H9 (cell line): ENCODE data around the gene ELAVL1. TPM values are rescaled to one million over a fixed set of nuclear protein-coding genes. Genes with fewer than 3 reads are reported as not detected.

Source experiments
- DNase-seq: peaks from one replicate; pipeline ENCODE4 v3.0.0-alpha.2; 2017
- H2AFZ ChIP-seq: one replicate; pipeline ENCODE4 v1.6.1; 2013; ENCODE audit warnings: mild to moderate bottlenecking, low read length, control low read depth, moderate library complexity
- H2AK5ac ChIP-seq: 2 replicates; pipeline ENCODE4 v1.6.1; 2013; ENCODE audit warnings: low read length, control low read depth, mixed read lengths; ENCODE audit not compliant: insufficient read length
- H2BK120ac ChIP-seq: one replicate; pipeline ENCODE4 v1.6.1; 2013; ENCODE audit warnings: low read depth, mild to moderate bottlenecking, low read length, control low read depth, inconsistent platforms; ENCODE audit not compliant: poor library complexity, severe bottlenecking
- H2BK12ac ChIP-seq: 2 replicates; pipeline ENCODE4 v1.6.1; 2013; ENCODE audit warnings: low read length, control low read depth, mixed read lengths, low read depth; ENCODE audit not compliant: insufficient read length
- H2BK15ac ChIP-seq: 2 replicates; pipeline ENCODE4 v1.6.1; 2013; ENCODE audit warnings: low read depth, low read length, control low read depth
- H2BK20ac ChIP-seq: one replicate; pipeline ENCODE4 v1.6.1; 2013; ENCODE audit warnings: low read depth, mild to moderate bottlenecking, low read length, control low read depth, inconsistent platforms; ENCODE audit not compliant: poor library complexity, severe bottlenecking
- H2BK5ac ChIP-seq: 2 replicates; pipeline ENCODE4 v1.6.1; 2013; ENCODE audit warnings: low read length, control low read depth, mixed read lengths; ENCODE audit not compliant: insufficient read length
- H3K14ac ChIP-seq: 2 replicates; pipeline ENCODE4 v1.6.1; 2013; ENCODE audit warnings: low read length, control low read depth; ENCODE audit not compliant: insufficient read depth
- H3K18ac ChIP-seq: 2 replicates; pipeline ENCODE4 v1.6.1; 2013; ENCODE audit warnings: low read depth, mild to moderate bottlenecking, mixed read lengths, low read length, control low read depth; ENCODE audit not compliant: insufficient read length
- H3K23ac ChIP-seq: 2 replicates; pipeline ENCODE4 v1.6.1; 2013; ENCODE audit warnings: low read length, control low read depth, mixed read lengths, low read depth; ENCODE audit not compliant: insufficient read length
- H3K23me2 ChIP-seq: 2 replicates; pipeline ENCODE4 v1.6.1; 2013; ENCODE audit warnings: low read depth, mild to moderate bottlenecking, mixed read lengths, low read length, control low read depth; ENCODE audit not compliant: insufficient read length, poor library complexity, severe bottlenecking
- H3K27ac ChIP-seq: 2 replicates; pipeline ENCODE4 v1.5.1; 2013; ENCODE audit warnings: low read length, control low read depth, mixed read lengths, low read depth; ENCODE audit not compliant: insufficient read length
- H3K27me3 ChIP-seq: 2 replicates; pipeline ENCODE4 v1.6.1; 2013; ENCODE audit warnings: low read length, control low read depth, inconsistent platforms; ENCODE audit not compliant: insufficient read depth
- H3K4ac ChIP-seq: 2 replicates; pipeline ENCODE4 v1.6.1; 2013; ENCODE audit warnings: low read depth, mild to moderate bottlenecking, control low read depth, inconsistent platforms, low read length, moderate library complexity
- H3K4me1 ChIP-seq: 2 replicates; pipeline ENCODE4 v1.6.1; 2013; ENCODE audit warnings: low read length, control low read depth, inconsistent platforms; ENCODE audit not compliant: insufficient read depth
- H3K4me2 ChIP-seq: 2 replicates; pipeline ENCODE4 v1.6.1; 2013; ENCODE audit warnings: low read length, control low read depth, mixed read lengths; ENCODE audit not compliant: insufficient read length, insufficient read depth
- H3K56ac ChIP-seq: 2 replicates; pipeline ENCODE4 v1.6.1; 2013; ENCODE audit warnings: low read depth, mild to moderate bottlenecking, mixed read lengths, low read length, control low read depth; ENCODE audit not compliant: insufficient read length
- H3K79me1 ChIP-seq: 2 replicates; pipeline ENCODE4 v1.6.1; 2013; ENCODE audit warnings: low read depth, mild to moderate bottlenecking, moderate library complexity, low read length, control low read depth, inconsistent platforms; ENCODE audit not compliant: insufficient read depth, poor library complexity, severe bottlenecking
- H3K79me2 ChIP-seq: 2 replicates; pipeline ENCODE4 v1.6.1; 2013; ENCODE audit warnings: low read length, control low read depth, inconsistent platforms; ENCODE audit not compliant: insufficient read depth
- H3K9ac ChIP-seq: 2 replicates; pipeline ENCODE4 v1.6.1; 2013; ENCODE audit warnings: low read length, control low read depth, mixed read lengths; ENCODE audit not compliant: insufficient read length; ENCODE audit errors: extremely low read depth
- H3K9me3 ChIP-seq: one replicate; pipeline ENCODE4 v1.6.1; 2013; ENCODE audit warnings: low read depth, low read length, inconsistent platforms; ENCODE audit not compliant: control insufficient read depth
- H3T11ph ChIP-seq: one replicate; pipeline ENCODE4 v1.6.1; 2013; ENCODE audit warnings: mild to moderate bottlenecking, low read length, control low read depth, inconsistent platforms
- H4K20me1 ChIP-seq: one replicate; pipeline ENCODE4 v1.6.1; 2013; ENCODE audit not compliant: control insufficient read depth, insufficient read length, insufficient read depth
- H4K5ac ChIP-seq: 2 replicates; pipeline ENCODE4 v1.6.1; 2013; ENCODE audit warnings: low read depth, mild to moderate bottlenecking, mixed read lengths, low read length, control low read depth; ENCODE audit not compliant: insufficient read length
- H4K8ac ChIP-seq: replicated peaks from 2 replicates; pipeline ENCODE4 v1.6.1; 2013; ENCODE audit warnings: low read length, control low read depth, mixed read lengths, low read depth; ENCODE audit not compliant: insufficient read length
- H4K91ac ChIP-seq: 2 replicates; pipeline ENCODE4 v1.6.1; 2013; ENCODE audit warnings: low read depth, mild to moderate bottlenecking, moderate library complexity, mixed read lengths, low read length, control low read depth; ENCODE audit not compliant: insufficient read length
- H3K27ac Mint-ChIP-seq, 3 experiments: 2 replicates in 2 of 3; 3 replicates in 1 of 3; pipeline ENCODE4 v1.8.0; 2020 to 2021; ENCODE audit warnings: mixed read lengths in 3 of 3, mild to moderate bottlenecking in 1 of 3, moderate library complexity in 1 of 3
- H3K27me3 Mint-ChIP-seq: 2 replicates; pipeline ENCODE4 v1.8.0; 2021; ENCODE audit warnings: low read depth, mild to moderate bottlenecking, moderate library complexity, mixed read lengths
- H3K36me3 Mint-ChIP-seq, 3 experiments: 2 replicates in 2 of 3; 3 replicates in 1 of 3; pipeline ENCODE4 v1.8.0; 2020 to 2021; ENCODE audit warnings: low read depth in 3 of 3, mixed read lengths in 3 of 3; ENCODE audit not compliant: insufficient read depth in 1 of 3
- H3K4me1 Mint-ChIP-seq, 2 experiments: 2 replicates each; pipeline ENCODE4 v1.8.0; 2020; ENCODE audit warnings: mixed read lengths in 2 of 2
- H3K4me3 Mint-ChIP-seq, 2 experiments: 2 replicates in 1 of 2; 3 replicates in 1 of 2; pipeline ENCODE4 v1.8.0; 2020 to 2021; ENCODE audit warnings: mild to moderate bottlenecking in 2 of 2, mixed read lengths in 2 of 2, moderate library complexity in 1 of 2
- H3K9me3 Mint-ChIP-seq, 2 experiments: 2 replicates in 1 of 2; 3 replicates in 1 of 2; pipeline ENCODE4 v1.8.0; 2020; ENCODE audit warnings: mild to moderate bottlenecking in 2 of 2, mixed read lengths in 2 of 2, moderate library complexity in 1 of 2
- WGBS: extraction: QIAGEN DNeasy Blood & Tissue Kit; methylation state at CpG from one replicate; pipeline ENCODE4 v1.1.7; 2013; ENCODE audit warnings: missing lambda C conversion rate, low lambda C conversion rate, mixed read lengths; ENCODE audit not compliant: insufficient read length; ENCODE audit errors: extremely low coverage; 5-methylcytosine and 5-hydroxymethylcytosine counted together
- total RNA-seq: library from RNA; stranded (reverse); gene quantifications from 2 replicates; pipeline ENCODE4 v1.2.1, GENCODE V29; 2021
- TF ChIP-seq, protein P1 (sequence below): fragments of 200-600 bp; sonication (generic); conservative IDR thresholded peaks from 3 replicates; pipeline ENCODE4 v1.8.0; 2021; ENCODE audit warnings: antibody characterized with exemption, mild to moderate bottlenecking

ELAVL1 gene
- total RNA-seq, 1 experiment from 2014 or later: 149 TPM

- peaks cover 13 to 28% (median 24%) of the 10 kb centered on the region in 3 experiments; a peak in 6 of 7 replicates for H3K36me3 Mint-ChIP-seq
- no peak for DNase-seq
- H3K27ac Mint-ChIP-seq: no peak overlapping the region
Observed at GRCh38 chr19:7911508-7912143, 93.8 kb downstream of the ELAVL1 start.

More at GRCh38 chr19:7911508-7912143, 93.8 kb downstream of the ELAVL1 start:
- H3K27ac ChIP-seq: no peak overlapping the region
- H2BK15ac ChIP-seq: no peak overlapping the region
- no peak overlapping the region for H3K9ac ChIP-seq
- Mint-ChIP-seq H3K4me3 (no peak overlapping the region), H3K27me3 (peaks cover 27% of the 10 kb centered on the region), H3K4me1 (peaks cover 3 to 6% of the 10 kb centered on the region in 2 experiments; a peak in 2 of 4 replicates), H3K9me3 (no peaks in the 10 kb centered on the region)
- H3K79me2 ChIP-seq: no peaks in the 10 kb centered on the region
- peaks cover 5% of the 10 kb centered on the region for H3K23me2 ChIP-seq
- H3K14ac ChIP-seq: no peak overlapping the region
- no peaks in the 10 kb centered on the region for H4K20me1 ChIP-seq
- H3K56ac ChIP-seq: no peak overlapping the region
- no peak overlapping the region for H4K8ac ChIP-seq
- H3K9me3 ChIP-seq: no peaks in the 10 kb centered on the region
- H3K23ac ChIP-seq: no peak overlapping the region
- no peak overlapping the region for H2AK5ac ChIP-seq
- no peak overlapping the region for H3K4ac ChIP-seq
- no peak overlapping the region for H2BK20ac ChIP-seq
- TF ChIP-seq, protein P1, sequence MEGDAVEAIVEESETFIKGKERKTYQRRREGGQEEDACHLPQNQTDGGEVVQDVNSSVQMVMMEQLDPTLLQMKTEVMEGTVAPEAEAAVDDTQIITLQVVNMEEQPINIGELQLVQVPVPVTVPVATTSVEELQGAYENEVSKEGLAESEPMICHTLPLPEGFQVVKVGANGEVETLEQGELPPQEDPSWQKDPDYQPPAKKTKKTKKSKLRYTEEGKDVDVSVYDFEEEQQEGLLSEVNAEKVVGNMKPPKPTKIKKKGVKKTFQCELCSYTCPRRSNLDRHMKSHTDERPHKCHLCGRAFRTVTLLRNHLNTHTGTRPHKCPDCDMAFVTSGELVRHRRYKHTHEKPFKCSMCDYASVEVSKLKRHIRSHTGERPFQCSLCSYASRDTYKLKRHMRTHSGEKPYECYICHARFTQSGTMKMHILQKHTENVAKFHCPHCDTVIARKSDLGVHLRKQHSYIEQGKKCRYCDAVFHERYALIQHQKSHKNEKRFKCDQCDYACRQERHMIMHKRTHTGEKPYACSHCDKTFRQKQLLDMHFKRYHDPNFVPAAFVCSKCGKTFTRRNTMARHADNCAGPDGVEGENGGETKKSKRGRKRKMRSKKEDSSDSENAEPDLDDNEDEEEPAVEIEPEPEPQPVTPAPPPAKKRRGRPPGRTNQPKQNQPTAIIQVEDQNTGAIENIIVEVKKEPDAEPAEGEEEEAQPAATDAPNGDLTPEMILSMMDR: no peak
- H3K27me3 ChIP-seq: peaks cover 9% of the 10 kb centered on the region; the same call in 1 of the 2 replicates
- no peak overlapping the region for H2AFZ ChIP-seq
- H3K4me1 ChIP-seq: no peaks in the 10 kb centered on the region
- H2BK120ac ChIP-seq: no peak overlapping the region
- no peak overlapping the region for H4K91ac ChIP-seq
- H3T11ph ChIP-seq: no peak overlapping the region
- no peak overlapping the region for H2BK12ac ChIP-seq
- H3K18ac ChIP-seq: no peak overlapping the region
- WGBS: no CpG with 5 or more reads among the region's 18 CpGs
- no peak overlapping the region for H2BK5ac ChIP-seq
- H3K4me2 ChIP-seq: no peak overlapping the region
- H3K79me1 ChIP-seq: no peaks in the 10 kb centered on the region
- H4K5ac ChIP-seq: no peak overlapping the region
